Kidney (tissue), 14 donors: Measurements from ENCODE around the gene ITGB5. TPM values are rescaled to one million over a fixed set of nuclear protein-coding genes. Genes with fewer than 3 reads are reported as not detected.

Experiments
- DNase-seq, 5 donors: peaks; one replicate each; pipeline ENCODE4 v3.0.0-alpha.2; 2013 to 2020
- FAIRE-seq: peaks from 2 replicates; lab custom pipeline; 2012; peaks lifted over from hg19 to GRCh38; lab: Jason Lieb, UNC
- H3K27ac ChIP-seq, 2 donors: one replicate each; pipeline ENCODE4 v1.7.0; 2013; ENCODE audit warnings: low read depth in 2 of 2, low read length in 2 of 2, inconsistent platforms in 1 of 2
- H3K27me3 ChIP-seq: one replicate; pipeline ENCODE4 v1.7.1; 2013; ENCODE audit warnings: low read length, inconsistent platforms; ENCODE audit not compliant: control insufficient read depth, insufficient read depth
- H3K36me3 ChIP-seq, 3 donors: one replicate each; pipeline versions ENCODE4 v1.7.0 to v1.7.1; 2013; ENCODE audit warnings: low read length in 3 of 3, control low read depth in 1 of 3, inconsistent platforms in 1 of 3; ENCODE audit not compliant: insufficient read depth in 3 of 3, control insufficient read depth in 2 of 3
- H3K4me1 ChIP-seq, 3 donors: one replicate each; pipeline versions ENCODE4 v1.7.0 to v1.7.1; 2013; ENCODE audit warnings: low read length in 3 of 3, inconsistent platforms in 1 of 3, low read depth in 1 of 3; ENCODE audit not compliant: control insufficient read depth in 2 of 3, insufficient read depth in 2 of 3
- H3K4me3 ChIP-seq, 3 donors: one replicate each; pipeline versions ENCODE4 v1.7.0 to v1.8.1; 2013; ENCODE audit warnings: low read length in 3 of 3, control low read depth in 1 of 3, inconsistent platforms in 1 of 3
- H3K9ac ChIP-seq, 3 donors: one replicate each; pipeline versions ENCODE4 v1.7.0 to v1.7.1; 2013; ENCODE audit warnings: low read length in 3 of 3, control low read depth in 1 of 3, inconsistent platforms in 1 of 3
- H3K9me3 ChIP-seq, 3 donors: one replicate each; pipeline versions ENCODE4 v1.7.0 to v1.7.1; 2013; ENCODE audit warnings: low read length in 3 of 3, control low read depth in 1 of 3, inconsistent platforms in 1 of 3; ENCODE audit not compliant: control insufficient read depth in 2 of 3, insufficient read depth in 1 of 3
- CTCF ChIP-seq: IDR thresholded peaks from 3 replicates; pipeline ENCODE4 v1.5.1; 2012; ENCODE audit warnings: mild to moderate bottlenecking, moderate library complexity, borderline replicate concordance; ENCODE audit not compliant: insufficient read depth; ENCODE audit errors: extremely low read depth
- intact Hi-C: fragments of 100-400 bp; cut with DNase I; formaldehyde crosslinking; loops from one replicate; pipeline ENCODE4 v1.11.1; 2022
- polyA plus RNA-seq: library from polyadenylated mRNA; stranded (reverse); fragments of 350-450 nt; fragmentation: Illumina TruSeq; extraction: RNeasy Lipid Tissue Mini Kit (QIAGEN cat#74804); gene quantifications from one replicate; pipeline ENCODE4 v1.2.3, GENCODE V29; 2014; ENCODE audit warnings: low read depth, low replicate concordance; ENCODE audit not compliant: insufficient read depth
- total RNA-seq: library from RNA; stranded (reverse); fragmentation: NEBNext Ultra II Directional; extraction: Animal tissue kit (Norgen Biotek cat#: 25700); gene quantifications from one replicate; pipeline ENCODE4 v1.2.1, GENCODE V29; 2021
- donor health status: control.
- donor health status: control.
- donor health status: control.
- donor health status: control.
- donor health status: control.
- donor health status: DM: yes; HTN: yes; CAD: no.
- donor health status: Normal renal cell carcinoma (clear cell type).

Gene ITGB5
- total and polyA plus RNA-seq, 2 donors from 2014 or later: 115 TPM

- FAIRE-seq: no peak
- H3K9me3 ChIP-seq: no peaks in the 10 kb centered on the region
- intact Hi-C loops: no loop called here
These were observed 30.5 kb downstream of the ITGB5 start for GRCh38 chr3:124856677-124857076.

GRCh38 chr3:124854009-124854408, 33.2 kb downstream of the ITGB5 start:
- TF ChIP-seq CTCF: no peak

More at GRCh38 chr3:124856677-124857076, 30.5 kb downstream of the ITGB5 start:
- no peak for TF ChIP-seq CTCF
- Histone ChIP-seq H3K36me3 (peaks cover 0 to 14% (median 0%) of the 10 kb centered on the region in 3 donors), H3K27ac (no peak overlapping the region), H3K4me1 (peaks cover 0 to 12% (median 5%) of the 10 kb centered on the region in 3 donors), H3K4me3 (no peak overlapping the region), H3K27me3 (no peaks in the 10 kb centered on the region), H3K9ac (no peak overlapping the region)
- DNase-seq: no peak

GRCh38 chr3:124853446-124853845, 33.7 kb downstream of the ITGB5 start:
- no peak for FAIRE-seq
- DNase-seq: no peak
- TF ChIP-seq CTCF: no peak
- Histone ChIP-seq H3K9me3 (no peaks in the 10 kb centered on the region), H3K36me3 (peaks cover 0 to 14% (median under 1%) of the 10 kb centered on the region in 3 donors), H3K27ac (no peak overlapping the region), H3K27me3 (no peaks in the 10 kb centered on the region), H3K4me1 (no peaks in the 10 kb centered on the region), H3K4me3 (no peak overlapping the region), H3K9ac (no peak overlapping the region)
- intact Hi-C loops: no loop called here

More at GRCh38 chr3:124854009-124854408, 33.2 kb downstream of the ITGB5 start:
- Histone ChIP-seq H3K4me3 (no peak overlapping the region), H3K9me3 (no peaks in the 10 kb centered on the region), H3K36me3 (peaks cover 0 to 14% (median 0%) of the 10 kb centered on the region in 3 donors), H3K4me1 (no peaks in the 10 kb centered on the region), H3K9ac (no peak overlapping the region), H3K27ac (no peak overlapping the region), H3K27me3 (no peaks in the 10 kb centered on the region)
- intact Hi-C loops: no loop called here
- FAIRE-seq (no peak), DNase-seq (no peak)

GRCh38 chr3:124851905-124852304, 35.3 kb downstream of the ITGB5 start:
- Histone ChIP-seq H3K9ac (no peak overlapping the region), H3K27ac (no peak overlapping the region), H3K4me1 (no peaks in the 10 kb centered on the region), H3K4me3 (no peak overlapping the region), H3K36me3 (peaks cover 0 to 29% (median 8%) of the 10 kb centered on the region in 3 donors), H3K27me3 (no peaks in the 10 kb centered on the region), H3K9me3 (no peaks in the 10 kb centered on the region)
- DNase-seq (no peak), FAIRE-seq (no peak)
- intact Hi-C loops: no loop called here
- no peak for TF ChIP-seq CTCF
